CD4-positive, alpha-beta T cell treated with Interleukin-2 at 100 ng/mL for 4 hours (primary cell): ENCODE measurements around the gene MYADML2.

Source experiments
- DNase-seq: peaks from one replicate; pipeline ENCODE4 v3.0.0-alpha.2; 2020; ENCODE audit warnings: low spot score

Gene MYADML2

GRCh38 chr17:81939218-81939617, 7.8 kb downstream of the MYADML2 start:
- no peak for DNase-seq

- DNase-seq, result no peak
These were observed 11.3 kb downstream of the MYADML2 start for GRCh38 chr17:81935709-81936084.

GRCh38 chr17:81934850-81935708, 12.0 kb downstream of the MYADML2 start:
- DNase-seq, result no peak

GRCh38 chr17:81934098-81934757, 12.8 kb downstream of the MYADML2 start:
- no peak for DNase-seq

- DNase-seq, result no peak
These were observed 13.8 kb downstream of the MYADML2 start for GRCh38 chr17:81933178-81933699.

GRCh38 chr17:81932333-81932983, 14.6 kb downstream of the MYADML2 start:
- DNase-seq, result no peak

- DNase-seq, result no peak
These were observed 15.3 kb downstream of the MYADML2 start for GRCh38 chr17:81931557-81932332.

- no peak for DNase-seq
These were observed 15.9 kb downstream of the MYADML2 start for GRCh38 chr17:81931189-81931556.

GRCh38 chr17:81930142-81931125, 16.6 kb downstream of the MYADML2 start:
- no peak for DNase-seq

- no peak for DNase-seq
These were observed 17.5 kb downstream of the MYADML2 start for GRCh38 chr17:81929253-81930141.

GRCh38 chr17:81928544-81929252, 18.3 kb downstream of the MYADML2 start:
- no peak for DNase-seq

GRCh38 chr17:81927653-81928543, 19.1 kb downstream of the MYADML2 start, which contains the start of gene MAFG:
TSS of gene MAFG (minus strand) at chr17:81927735. CDS start at chr17:81923185, 4,550 bp downstream.
- peak; percentile 89 for DNase-seq

GRCh38 chr17:81927152-81927652, 19.8 kb downstream of the MYADML2 start:
- DNase-seq, result no peak

- DNase-seq, result peak; percentile 50
These were observed 20.4 kb downstream of the MYADML2 start for GRCh38 chr17:81926451-81927151.

- DNase-seq, result no peak
These were observed 21.1 kb downstream of the MYADML2 start for GRCh38 chr17:81925860-81926450.
